ENCODE measurements around the gene PERP. TPM values are rescaled to one million over a fixed set of nuclear protein-coding genes. Genes with fewer than 3 reads are reported as not detected.
"Not testable (repeated sequence)": the region's sequence is repeated elsewhere in the genome, so short reads cannot be mapped to it uniquely, and the experiment has no call there.

PERP gene
- total RNA-seq, 4 donors from 2014 or later = 7.4 to 84.8 (median 46.2) TPM

GRCh38 chr6:138086573-138087196 lies 20.5 kb downstream of the PERP start:
- Histone ChIP-seq H3K9me3 (no peaks in the 10 kb centered on the region), H3K4me1 (peaks cover 0 to 27% (median 0%) of the 10 kb centered on the region in 4 donors), H3K27me3 (no peaks in the 10 kb centered on the region), H3K36me3 (peaks cover 0 to 6% (median 0%) of the 10 kb centered on the region in 3 donors), H3K27ac (peak overlapping the region in 1 of 4 donors; percentile 77), H3K4me3 (no peak overlapping the region)
- no peak for DNase-seq
- TF ChIP-seq, protein P1, sequence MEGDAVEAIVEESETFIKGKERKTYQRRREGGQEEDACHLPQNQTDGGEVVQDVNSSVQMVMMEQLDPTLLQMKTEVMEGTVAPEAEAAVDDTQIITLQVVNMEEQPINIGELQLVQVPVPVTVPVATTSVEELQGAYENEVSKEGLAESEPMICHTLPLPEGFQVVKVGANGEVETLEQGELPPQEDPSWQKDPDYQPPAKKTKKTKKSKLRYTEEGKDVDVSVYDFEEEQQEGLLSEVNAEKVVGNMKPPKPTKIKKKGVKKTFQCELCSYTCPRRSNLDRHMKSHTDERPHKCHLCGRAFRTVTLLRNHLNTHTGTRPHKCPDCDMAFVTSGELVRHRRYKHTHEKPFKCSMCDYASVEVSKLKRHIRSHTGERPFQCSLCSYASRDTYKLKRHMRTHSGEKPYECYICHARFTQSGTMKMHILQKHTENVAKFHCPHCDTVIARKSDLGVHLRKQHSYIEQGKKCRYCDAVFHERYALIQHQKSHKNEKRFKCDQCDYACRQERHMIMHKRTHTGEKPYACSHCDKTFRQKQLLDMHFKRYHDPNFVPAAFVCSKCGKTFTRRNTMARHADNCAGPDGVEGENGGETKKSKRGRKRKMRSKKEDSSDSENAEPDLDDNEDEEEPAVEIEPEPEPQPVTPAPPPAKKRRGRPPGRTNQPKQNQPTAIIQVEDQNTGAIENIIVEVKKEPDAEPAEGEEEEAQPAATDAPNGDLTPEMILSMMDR (IDR thresholded peaks at IDR 0.05) = no peak
- TF ChIP-seq POLR2A (IDR thresholded peaks at IDR 0.05) = no peak

DNA sequence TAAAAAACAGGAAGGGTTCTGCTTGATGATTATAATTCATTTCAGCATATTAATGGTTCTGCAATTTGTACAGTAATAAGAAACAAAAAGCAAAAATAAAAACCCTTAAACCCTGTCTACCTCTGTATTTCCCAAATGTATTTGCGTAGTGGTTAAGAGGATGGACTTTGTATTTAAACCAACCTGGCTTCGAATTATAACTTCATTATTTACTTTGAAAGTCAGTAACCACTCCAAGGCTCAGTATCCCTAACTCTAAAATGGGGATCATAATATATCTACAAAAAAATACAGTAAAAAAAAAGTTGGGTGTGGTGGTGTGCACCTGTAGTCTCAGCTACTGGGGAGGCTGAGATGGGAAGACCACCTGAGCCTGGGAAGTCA lies 21.4 kb downstream of the PERP start:
- Histone ChIP-seq H3K4me1 (peaks cover 0 to 27% (median 0%) of the 10 kb centered on the region in 4 donors), H3K36me3 (no peaks in the 10 kb centered on the region), H3K9me3 (no peaks in the 10 kb centered on the region), H3K27ac (no peak overlapping the region), H3K27me3 (no peaks in the 10 kb centered on the region), H3K4me3 (no peak overlapping the region)
- TF ChIP-seq, protein P1 (IDR thresholded peaks at IDR 0.05) = no peak
- no peak for TF ChIP-seq POLR2A (IDR thresholded peaks at IDR 0.05)
- DNase-seq = no peak

DNA sequence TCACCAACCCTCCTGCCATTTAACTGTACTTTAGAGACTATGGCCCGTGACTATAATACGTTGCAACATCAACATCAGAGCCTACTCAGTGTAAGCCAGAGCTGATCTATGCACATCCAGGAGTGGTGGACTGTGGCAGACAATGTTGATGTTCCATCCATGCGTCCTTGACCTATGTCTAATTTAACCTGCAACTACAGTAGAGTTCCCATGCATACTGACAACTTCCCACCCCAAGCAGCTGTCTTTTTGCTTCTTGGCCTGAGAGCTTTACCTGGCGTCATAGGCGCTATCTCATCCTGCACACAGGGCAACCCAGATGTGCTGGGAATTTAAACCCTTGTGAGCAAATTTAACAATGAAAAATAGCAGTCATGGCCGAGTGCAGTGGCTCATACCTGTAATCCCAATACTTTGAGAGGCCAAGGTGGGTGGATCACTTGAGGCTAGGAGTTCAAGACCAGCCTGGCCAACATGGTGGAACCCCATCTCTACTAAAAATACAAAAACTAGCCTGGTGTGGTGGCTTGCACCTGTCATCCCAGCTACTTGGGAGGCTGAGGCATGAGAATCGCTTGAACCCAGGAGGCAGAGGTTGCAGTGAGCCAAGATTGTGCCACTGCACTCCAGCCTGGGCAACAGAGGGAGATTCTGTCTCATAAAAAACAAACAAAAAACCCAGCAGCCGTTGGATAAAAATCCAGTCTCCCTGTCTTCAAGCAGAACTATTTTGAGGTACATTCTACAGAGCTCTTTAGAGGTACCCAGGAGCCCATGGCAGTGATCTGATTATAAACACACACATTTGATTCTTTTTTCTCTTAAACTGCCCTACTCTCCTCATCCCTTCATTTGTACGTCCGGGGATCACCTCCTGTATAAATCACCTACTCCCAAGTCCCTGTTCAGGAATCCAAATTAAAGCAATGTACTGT lies 22.0 kb downstream of the PERP start:
- Histone ChIP-seq H3K36me3 (no peaks in the 10 kb centered on the region), H3K9me3 (no peaks in the 10 kb centered on the region), H3K4me1 (peaks cover 0 to 27% (median 0%) of the 10 kb centered on the region in 4 donors), H3K27me3 (no peaks in the 10 kb centered on the region), H3K4me3 (no peak overlapping the region), H3K27ac (no peak overlapping the region)
- no peak for DNase-seq
- TF ChIP-seq, protein P1 (IDR thresholded peaks at IDR 0.05) = no peak
- TF ChIP-seq POLR2A (IDR thresholded peaks at IDR 0.05) = no peak

- Histone ChIP-seq H3K36me3 (no peaks in the 10 kb centered on the region), H3K27ac (no peak overlapping the region), H3K27me3 (no peaks in the 10 kb centered on the region), H3K9me3 (no peaks in the 10 kb centered on the region), H3K4me3 (no peak overlapping the region), H3K4me1 (peaks cover 0 to 1% (median 0%) of the 10 kb centered on the region in 4 donors)
- no peak for DNase-seq
- TF ChIP-seq POLR2A (IDR thresholded peaks at IDR 0.05) = no peak
- TF ChIP-seq, protein P1 (IDR thresholded peaks at IDR 0.05) = no peak
These were observed 25.0 kb downstream of the PERP start for GRCh38 chr6:138082232-138082631.

DNA sequence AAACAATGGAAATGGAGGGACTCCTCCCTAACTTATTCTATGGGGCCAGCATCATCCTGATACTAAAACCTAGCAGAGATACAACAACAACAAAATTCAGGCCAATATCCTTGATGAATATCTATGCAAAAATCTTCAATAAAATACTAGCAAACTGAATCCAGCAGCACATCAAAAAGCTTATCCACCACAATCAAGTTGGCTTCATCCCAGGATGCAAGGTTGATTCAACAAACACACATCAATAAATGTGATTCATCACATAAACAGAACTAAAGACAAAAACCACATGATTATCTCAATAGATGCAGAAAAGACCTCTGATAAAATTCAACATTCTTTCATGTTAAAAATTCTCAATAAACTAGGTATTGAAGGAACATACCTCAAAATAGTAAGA lies 27.7 kb downstream of the PERP start:
- not testable (repeated sequence) for H3K36me3 ChIP-seq, DNase-seq, H3K4me1 ChIP-seq, H3K4me3 ChIP-seq, H3K27me3 ChIP-seq, H3K9me3 ChIP-seq, H3K27ac ChIP-seq

DNA sequence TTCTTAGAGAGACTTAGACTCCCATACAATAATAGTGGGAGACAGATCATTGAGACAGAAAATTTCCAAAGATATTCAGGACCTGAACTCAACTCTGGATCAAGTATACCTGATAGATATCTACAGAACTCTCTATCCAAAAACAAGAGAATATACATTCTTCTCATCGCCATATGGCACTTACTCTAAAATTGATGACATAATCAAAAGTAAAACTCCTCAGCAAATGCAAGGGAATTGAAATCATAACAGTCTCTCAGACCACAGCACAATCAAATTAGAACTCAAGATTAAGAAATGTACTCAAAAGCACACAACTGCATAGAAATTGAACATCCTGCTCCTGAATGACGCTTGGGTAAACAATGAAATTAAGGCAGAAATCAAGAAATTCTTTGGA lies 28.7 kb downstream of the PERP start:
- Histone ChIP-seq H3K9me3 (no peaks in the 10 kb centered on the region), H3K27ac (no peak overlapping the region), H3K27me3 (no peaks in the 10 kb centered on the region), H3K36me3 (no peaks in the 10 kb centered on the region), H3K4me3 (no peak overlapping the region), H3K4me1 (no peaks in the 10 kb centered on the region)
- TF ChIP-seq, protein P1 (IDR thresholded peaks at IDR 0.05) = no peak
- TF ChIP-seq POLR2A (IDR thresholded peaks at IDR 0.05) = no peak
- DNase-seq = no peak
